Measurements from ENCODE around the gene LRCOL1.

LRCOL1 gene

GRCh38 chr12:132556216-132556615, 54.2 kb downstream of the LRCOL1 start:
- peaks cover 17% of the 10 kb centered on the region for H3K4me1 ChIP-seq (ENCODE audit: insufficient read depth, low read length)
- H3K27me3 ChIP-seq (ENCODE audit: insufficient read depth, low read length, poor library complexity), result peaks cover 3% of the 10 kb centered on the region
- peaks cover 2% of the 10 kb centered on the region; the same call in 1 of the 2 replicates for H3K36me3 ChIP-seq (ENCODE audit: insufficient read depth, low read length)
- no peak overlapping the region for H3K4me3 ChIP-seq (ENCODE audit: low read depth in 1 of 2, low read length in 2 of 2)
- no peak overlapping the region for H2AFZ ChIP-seq (ENCODE audit: low read depth, low read length)
- no peak overlapping the region for H3K27ac ChIP-seq (ENCODE audit: low read length)
- ATAC-seq (ENCODE audit: insufficient read depth, low read depth) (no peak), DNase-seq (no peak)
- peaks cover 6% of the 10 kb centered on the region; the same call in 1 of the 2 replicates for H4K20me1 ChIP-seq (ENCODE audit: insufficient read depth, low read length)
- no peaks in the 10 kb centered on the region for H3K9me3 ChIP-seq (ENCODE audit: insufficient read depth, low read length, severe bottlenecking)
- no peak overlapping the region for H3K9ac ChIP-seq (ENCODE audit: low read depth, low read length)
- H3K79me2 ChIP-seq (ENCODE audit: insufficient read depth, low read length), result peaks cover 12% of the 10 kb centered on the region
- H3K4me2 ChIP-seq (ENCODE audit: insufficient read depth, low read length), result no peak overlapping the region
- no peak for TF ChIP-seq EZH2 (IDR thresholded peaks at IDR 0.05; ENCODE audit: borderline replicate concordance, low read depth, low read length, severe bottlenecking)
- TF ChIP-seq, protein P1, sequence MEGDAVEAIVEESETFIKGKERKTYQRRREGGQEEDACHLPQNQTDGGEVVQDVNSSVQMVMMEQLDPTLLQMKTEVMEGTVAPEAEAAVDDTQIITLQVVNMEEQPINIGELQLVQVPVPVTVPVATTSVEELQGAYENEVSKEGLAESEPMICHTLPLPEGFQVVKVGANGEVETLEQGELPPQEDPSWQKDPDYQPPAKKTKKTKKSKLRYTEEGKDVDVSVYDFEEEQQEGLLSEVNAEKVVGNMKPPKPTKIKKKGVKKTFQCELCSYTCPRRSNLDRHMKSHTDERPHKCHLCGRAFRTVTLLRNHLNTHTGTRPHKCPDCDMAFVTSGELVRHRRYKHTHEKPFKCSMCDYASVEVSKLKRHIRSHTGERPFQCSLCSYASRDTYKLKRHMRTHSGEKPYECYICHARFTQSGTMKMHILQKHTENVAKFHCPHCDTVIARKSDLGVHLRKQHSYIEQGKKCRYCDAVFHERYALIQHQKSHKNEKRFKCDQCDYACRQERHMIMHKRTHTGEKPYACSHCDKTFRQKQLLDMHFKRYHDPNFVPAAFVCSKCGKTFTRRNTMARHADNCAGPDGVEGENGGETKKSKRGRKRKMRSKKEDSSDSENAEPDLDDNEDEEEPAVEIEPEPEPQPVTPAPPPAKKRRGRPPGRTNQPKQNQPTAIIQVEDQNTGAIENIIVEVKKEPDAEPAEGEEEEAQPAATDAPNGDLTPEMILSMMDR (IDR thresholded peaks at IDR 0.05; ENCODE audit: borderline replicate concordance, extremely low read depth, low read length, poor library complexity, severe bottlenecking), result no peak

DNA sequence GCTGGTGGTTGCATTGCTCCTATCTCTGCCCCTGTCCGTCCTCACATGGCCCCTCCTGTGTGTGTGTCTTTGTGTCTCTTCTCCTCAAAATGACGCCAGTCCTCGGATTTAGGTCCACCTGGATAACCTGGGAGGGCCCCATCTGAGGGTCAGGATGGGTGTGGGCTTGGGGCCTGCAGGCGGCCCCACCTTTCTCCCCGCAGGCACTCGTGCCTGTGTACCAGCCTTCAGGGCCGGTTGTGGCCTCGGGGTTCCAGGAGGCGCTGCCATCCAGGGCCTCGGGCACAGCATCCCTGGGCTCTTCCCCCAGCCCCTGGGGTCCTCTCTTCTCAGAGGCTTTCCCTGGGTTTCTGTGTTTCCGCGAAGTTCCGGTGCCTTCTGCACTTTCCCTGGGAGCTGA, 54.7 kb downstream of the LRCOL1 start:
- H3K27ac ChIP-seq (ENCODE audit: low read length), result no peak overlapping the region

GRCh38 chr12:132554845-132555630, 55.3 kb downstream of the LRCOL1 start:
- 0 out of 3 replicates have a peak, but pooled peaks have one; percentile 22 for ATAC-seq (ENCODE audit: insufficient read depth, low read depth)
- Histone ChIP-seq H3K27me3 (ENCODE audit: insufficient read depth, low read length, poor library complexity) (peaks cover 3% of the 10 kb centered on the region), H3K9me3 (ENCODE audit: insufficient read depth, low read length, severe bottlenecking) (no peaks in the 10 kb centered on the region), H3K4me3 (ENCODE audit: low read depth in 1 of 2, low read length in 2 of 2) (no peak overlapping the region), H4K20me1 (ENCODE audit: insufficient read depth, low read length) (no peaks in the 10 kb centered on the region), H3K79me2 (ENCODE audit: insufficient read depth, low read length) (peaks cover 1% of the 10 kb centered on the region), H3K9ac (ENCODE audit: low read depth, low read length) (no peak overlapping the region), H3K36me3 (ENCODE audit: insufficient read depth, low read length) (peaks cover 2% of the 10 kb centered on the region; the same call in 1 of the 2 replicates), H3K27ac (ENCODE audit: low read length) (no peak overlapping the region), H2AFZ (ENCODE audit: low read depth, low read length) (no peak overlapping the region), H3K4me1 (ENCODE audit: insufficient read depth, low read length) (peaks cover 10% of the 10 kb centered on the region), H3K4me2 (ENCODE audit: insufficient read depth, low read length) (no peak overlapping the region)
- peak; percentile 59 for DNase-seq
- TF ChIP-seq EZH2 (IDR thresholded peaks at IDR 0.05; ENCODE audit: borderline replicate concordance, low read depth, low read length, severe bottlenecking), result no peak
- TF ChIP-seq, protein P1 (IDR thresholded peaks at IDR 0.05; ENCODE audit: borderline replicate concordance, extremely low read depth, low read length, poor library complexity, severe bottlenecking), result peak; percentile 64

More for the DNA sequence above, 54.7 kb downstream of the LRCOL1 start:
- Histone ChIP-seq H3K4me3 (ENCODE audit: low read depth in 1 of 2, low read length in 2 of 2) (no peak overlapping the region), H3K4me2 (ENCODE audit: insufficient read depth, low read length) (no peak overlapping the region), H3K9me3 (ENCODE audit: insufficient read depth, low read length, severe bottlenecking) (no peaks in the 10 kb centered on the region), H3K36me3 (ENCODE audit: insufficient read depth, low read length) (peaks cover 2% of the 10 kb centered on the region; the same call in 1 of the 2 replicates), H3K9ac (ENCODE audit: low read depth, low read length) (no peak overlapping the region), H3K27me3 (ENCODE audit: insufficient read depth, low read length, poor library complexity) (peaks cover 3% of the 10 kb centered on the region), H3K4me1 (ENCODE audit: insufficient read depth, low read length) (peaks cover 12% of the 10 kb centered on the region), H3K79me2 (ENCODE audit: insufficient read depth, low read length) (peaks cover 7% of the 10 kb centered on the region), H2AFZ (ENCODE audit: low read depth, low read length) (no peak overlapping the region), H4K20me1 (ENCODE audit: insufficient read depth, low read length) (peaks cover under 1% of the 10 kb centered on the region; the same call in 1 of the 2 replicates)
- TF ChIP-seq, protein P1 (IDR thresholded peaks at IDR 0.05; ENCODE audit: borderline replicate concordance, extremely low read depth, low read length, poor library complexity, severe bottlenecking), result no peak
- TF ChIP-seq EZH2 (IDR thresholded peaks at IDR 0.05; ENCODE audit: borderline replicate concordance, low read depth, low read length, severe bottlenecking), result no peak
- DNase-seq, result no peak
- no peak for ATAC-seq (ENCODE audit: insufficient read depth, low read depth)

Measured in DND-41 (cell line).